IMR-90 (cell line): ENCODE data around the gene PLLP.
A peak's percentile ranks its signal among the peaks of the same experiment; 100 is the strongest.

Experiments
- BHLHE40 ChIP-seq: fragments of 150-350 bp; IDR thresholded peaks from 2 replicates; pipeline ENCODE4 v1.6.1; 2016; ENCODE audit warnings: mild to moderate bottlenecking, low read depth, low read length
- CEBPB ChIP-seq: IDR thresholded peaks from 2 replicates; pipeline ENCODE4 v1.6.1; 2012; ENCODE audit warnings: low read depth, low read length, improper control_type of control experiment
- CHD1 ChIP-seq: IDR thresholded peaks from 2 replicates; pipeline ENCODE4 v1.6.1; 2012; ENCODE audit warnings: low read depth, low read length, improper control_type of control experiment
- FOS ChIP-seq: fragments of 150-350 bp; IDR thresholded peaks from 2 replicates; pipeline ENCODE4 v1.6.1; 2016; ENCODE audit warnings: low read depth, low read length
- MXI1 ChIP-seq: IDR thresholded peaks from 2 replicates; pipeline ENCODE4 v1.6.1; 2012; ENCODE audit warnings: low read depth, mild to moderate bottlenecking, low read length, moderate library complexity, borderline replicate concordance
- NFE2L2 ChIP-seq: fragments of 150-350 bp; IDR thresholded peaks from 2 replicates; pipeline ENCODE4 v1.6.1; 2016; ENCODE audit warnings: low read depth, mild to moderate bottlenecking, low read length
- POLR2A ChIP-seq: IDR thresholded peaks from 2 replicates; pipeline ENCODE4 v1.6.1; 2012; ENCODE audit warnings: mild to moderate bottlenecking, low read depth, low read length
- RAD21 ChIP-seq: IDR thresholded peaks from 2 replicates; pipeline ENCODE4 v1.6.1; 2012; ENCODE audit warnings: low read length, improper control_type of control experiment
- RFX5 ChIP-seq: IDR thresholded peaks from 2 replicates; pipeline ENCODE4 v1.8.0; 2012; ENCODE audit warnings: low read depth, mild to moderate bottlenecking, low read length, moderate library complexity
- TF ChIP-seq, protein P1 (sequence below): fragments of 150-350 bp; IDR thresholded peaks from 2 replicates; pipeline ENCODE4 v1.6.1; 2016; ENCODE audit warnings: low read depth, mild to moderate bottlenecking, low read length, moderate library complexity, borderline replicate concordance
- TF ChIP-seq, protein P2 (sequence below): conservative IDR thresholded peaks from 2 replicates; pipeline ENCODE4 v1.5.1; 2012; ENCODE audit warnings: mild to moderate bottlenecking, low read depth, low read length, improper control_type of control experiment

GRCh38 chr16:57235128-57236021 lies 49.1 kb downstream of the PLLP start:
- TF ChIP-seq, protein P1, sequence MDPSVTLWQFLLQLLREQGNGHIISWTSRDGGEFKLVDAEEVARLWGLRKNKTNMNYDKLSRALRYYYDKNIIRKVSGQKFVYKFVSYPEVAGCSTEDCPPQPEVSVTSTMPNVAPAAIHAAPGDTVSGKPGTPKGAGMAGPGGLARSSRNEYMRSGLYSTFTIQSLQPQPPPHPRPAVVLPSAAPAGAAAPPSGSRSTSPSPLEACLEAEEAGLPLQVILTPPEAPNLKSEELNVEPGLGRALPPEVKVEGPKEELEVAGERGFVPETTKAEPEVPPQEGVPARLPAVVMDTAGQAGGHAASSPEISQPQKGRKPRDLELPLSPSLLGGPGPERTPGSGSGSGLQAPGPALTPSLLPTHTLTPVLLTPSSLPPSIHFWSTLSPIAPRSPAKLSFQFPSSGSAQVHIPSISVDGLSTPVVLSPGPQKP, result no peak
- TF ChIP-seq, protein P2, sequence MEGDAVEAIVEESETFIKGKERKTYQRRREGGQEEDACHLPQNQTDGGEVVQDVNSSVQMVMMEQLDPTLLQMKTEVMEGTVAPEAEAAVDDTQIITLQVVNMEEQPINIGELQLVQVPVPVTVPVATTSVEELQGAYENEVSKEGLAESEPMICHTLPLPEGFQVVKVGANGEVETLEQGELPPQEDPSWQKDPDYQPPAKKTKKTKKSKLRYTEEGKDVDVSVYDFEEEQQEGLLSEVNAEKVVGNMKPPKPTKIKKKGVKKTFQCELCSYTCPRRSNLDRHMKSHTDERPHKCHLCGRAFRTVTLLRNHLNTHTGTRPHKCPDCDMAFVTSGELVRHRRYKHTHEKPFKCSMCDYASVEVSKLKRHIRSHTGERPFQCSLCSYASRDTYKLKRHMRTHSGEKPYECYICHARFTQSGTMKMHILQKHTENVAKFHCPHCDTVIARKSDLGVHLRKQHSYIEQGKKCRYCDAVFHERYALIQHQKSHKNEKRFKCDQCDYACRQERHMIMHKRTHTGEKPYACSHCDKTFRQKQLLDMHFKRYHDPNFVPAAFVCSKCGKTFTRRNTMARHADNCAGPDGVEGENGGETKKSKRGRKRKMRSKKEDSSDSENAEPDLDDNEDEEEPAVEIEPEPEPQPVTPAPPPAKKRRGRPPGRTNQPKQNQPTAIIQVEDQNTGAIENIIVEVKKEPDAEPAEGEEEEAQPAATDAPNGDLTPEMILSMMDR, result no peak
- TF ChIP-seq POLR2A (no peak), CEBPB (peak; percentile 24; the same call in 1 of the 2 replicates), NFE2L2 (peak; percentile 16; the same call in 1 of the 2 replicates), RFX5 (no peak), FOS (peak; percentile 59; the same call in 1 of the 2 replicates), RAD21 (no peak), MXI1 (no peak), BHLHE40 (peak; percentile 60), CHD1 (no peak)
